ENCODE measurements around the gene TMEM9B. TPM values are rescaled to one million over a fixed set of nuclear protein-coding genes. Genes with fewer than 3 reads are reported as not detected.

The TMEM9B gene
- total and polyA plus RNA-seq, 2 donors (not counting 1 experiment from before 2014, with no cell fraction given), result 15.0 to 30.4 TPM

DNA sequence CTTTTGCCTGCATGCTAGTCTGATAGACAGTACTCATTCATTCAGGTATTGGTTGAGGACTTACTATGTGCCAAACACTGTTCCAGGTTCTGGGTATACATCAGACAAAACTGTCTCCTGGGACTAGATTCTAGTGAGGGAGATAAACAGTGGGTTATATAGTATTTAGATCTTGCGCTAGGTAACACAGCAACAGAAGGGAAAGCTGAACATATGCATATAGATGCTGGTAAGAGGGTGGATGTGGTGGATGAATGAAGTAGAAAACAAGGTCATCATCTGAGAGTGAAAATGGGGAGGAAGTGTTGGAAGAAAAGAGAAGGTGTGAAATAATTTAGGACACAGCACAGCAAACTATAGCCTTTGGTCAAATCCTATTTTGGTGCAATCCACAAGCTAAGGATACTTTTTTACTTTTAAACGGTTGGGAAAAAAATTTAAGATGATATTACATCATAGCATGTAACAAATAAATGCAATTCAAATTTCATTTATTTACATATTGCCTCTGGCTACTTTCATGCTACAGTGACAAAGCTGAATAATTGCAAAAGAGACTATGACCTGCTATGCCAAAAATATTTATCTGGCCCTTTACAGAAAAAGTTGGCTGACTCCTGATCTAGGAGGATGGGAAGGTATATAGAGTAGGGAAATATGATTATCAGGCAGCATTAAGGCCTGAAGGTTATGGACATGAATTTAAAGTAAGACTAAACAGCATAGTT is 7.1 kb upstream of the TMEM9B start:
- WGBS (ENCODE audit: insufficient coverage), result 92% methylated on average over 1 of the region's 2 CpGs

DNA sequence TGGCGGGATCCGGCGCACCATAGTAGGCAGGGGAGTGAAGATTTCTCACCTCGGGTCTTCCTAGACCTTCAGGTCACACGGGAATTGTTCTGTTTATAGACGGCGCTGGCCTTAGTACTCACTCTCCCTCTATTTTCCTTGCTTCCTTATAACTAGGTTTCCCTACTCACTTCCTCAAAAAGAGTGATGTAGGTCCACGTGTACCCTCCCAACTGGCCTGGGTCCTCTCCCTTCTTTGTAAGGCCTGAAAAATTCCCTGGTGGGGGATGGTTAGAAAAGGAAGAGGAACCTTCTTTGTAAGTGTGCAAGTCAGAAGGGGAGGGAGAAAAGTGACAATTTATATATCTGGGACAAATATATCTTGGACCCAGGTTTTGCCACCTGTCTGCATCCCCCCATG is 2.9 kb upstream of the TMEM9B start:
- intact Hi-C loops (cut with micrococcal nuclease), result loop anchor here (10.0 kb wide), 1 partner anchor 762 kb away; no protein-coding TSS in a partner anchor
- no peaks in the 10 kb centered on the region for H3K27me3 Mint-ChIP-seq
- no peak for DNase-seq

More for the DNA sequence above, 7.1 kb upstream of the TMEM9B start:
- TF ChIP-seq, protein P1, sequence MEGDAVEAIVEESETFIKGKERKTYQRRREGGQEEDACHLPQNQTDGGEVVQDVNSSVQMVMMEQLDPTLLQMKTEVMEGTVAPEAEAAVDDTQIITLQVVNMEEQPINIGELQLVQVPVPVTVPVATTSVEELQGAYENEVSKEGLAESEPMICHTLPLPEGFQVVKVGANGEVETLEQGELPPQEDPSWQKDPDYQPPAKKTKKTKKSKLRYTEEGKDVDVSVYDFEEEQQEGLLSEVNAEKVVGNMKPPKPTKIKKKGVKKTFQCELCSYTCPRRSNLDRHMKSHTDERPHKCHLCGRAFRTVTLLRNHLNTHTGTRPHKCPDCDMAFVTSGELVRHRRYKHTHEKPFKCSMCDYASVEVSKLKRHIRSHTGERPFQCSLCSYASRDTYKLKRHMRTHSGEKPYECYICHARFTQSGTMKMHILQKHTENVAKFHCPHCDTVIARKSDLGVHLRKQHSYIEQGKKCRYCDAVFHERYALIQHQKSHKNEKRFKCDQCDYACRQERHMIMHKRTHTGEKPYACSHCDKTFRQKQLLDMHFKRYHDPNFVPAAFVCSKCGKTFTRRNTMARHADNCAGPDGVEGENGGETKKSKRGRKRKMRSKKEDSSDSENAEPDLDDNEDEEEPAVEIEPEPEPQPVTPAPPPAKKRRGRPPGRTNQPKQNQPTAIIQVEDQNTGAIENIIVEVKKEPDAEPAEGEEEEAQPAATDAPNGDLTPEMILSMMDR (IDR thresholded peaks at IDR 0.05), result no peak
- TF ChIP-seq EZH2 (IDR thresholded peaks at IDR 0.05; ENCODE audit: borderline replicate concordance, insufficient read depth, low read depth, low read length, poor library complexity, severe bottlenecking), result no peak
- intact Hi-C loops (cut with micrococcal nuclease), result no loop called here
- ChIA-PET CTCF (interaction anchor here (0.5 kb wide), 1 partner anchor 26 kb away, joined by 3 read pairs; no protein-coding TSS in a partner anchor), POLR2A (no interaction called here)
- Histone ChIP-seq H3K4me1 (ENCODE audit: control insufficient read depth in 2 of 2, insufficient read depth in 2 of 2, low read length in 2 of 2) (no peaks in the 10 kb centered on the region), H2AFZ (ENCODE audit: insufficient read depth, low read depth, low read length, poor library complexity, severe bottlenecking) (no peak overlapping the region), H3K4me2 (replicated peaks; ENCODE audit: low read depth, low read length, poor library complexity, severe bottlenecking) (no peak overlapping the region), H3K4me3 (ENCODE audit: control extremely low read depth in 1 of 5, extremely low read depth in 1 of 5, insufficient read depth in 1 of 5, low read depth in 2 of 5, low read length in 4 of 5) (no peak overlapping the region), H3K27me3 (replicated peaks in 1 of 4; ENCODE audit: control extremely low read depth in 1 of 4, control insufficient read depth in 3 of 4, insufficient read depth in 4 of 4, low read length in 3 of 4) (no peaks in the 10 kb centered on the region), H3K27ac (ENCODE audit: low read length in 2 of 2) (no peak overlapping the region), H3K9me3 (ENCODE audit: control extremely low read depth in 1 of 3, control insufficient read depth in 2 of 3, insufficient read depth in 1 of 3, low read length in 2 of 3) (no peaks in the 10 kb centered on the region), H3K79me2 (ENCODE audit: control insufficient read depth, insufficient read depth, low read length) (no peaks in the 10 kb centered on the region), H4K20me1 (ENCODE audit: control insufficient read depth, insufficient read depth, low read length, poor library complexity, severe bottlenecking) (no peaks in the 10 kb centered on the region), H3K36me3 (replicated peaks in 1 of 2; ENCODE audit: control extremely low read depth in 1 of 2, control insufficient read depth in 1 of 2, extremely low read depth in 1 of 2, insufficient read depth in 2 of 2, low read length in 1 of 2) (no peaks in the 10 kb centered on the region), H3K9ac (ENCODE audit: low read length) (no peak overlapping the region)
- H3K27ac Mint-ChIP-seq, result no peak overlapping the region
- H3K27me3 Mint-ChIP-seq, result no peaks in the 10 kb centered on the region
- no peak overlapping the region for H3K4me3 Mint-ChIP-seq
- no peaks in the 10 kb centered on the region for H3K9me3 Mint-ChIP-seq (ENCODE audit: insufficient read depth)
- no peak for ATAC-seq (ENCODE audit: low read depth)
- DNase-seq, result no peak
- peaks cover 1% of the 10 kb centered on the region for H3K4me1 Mint-ChIP-seq

More for the DNA sequence above, 2.9 kb upstream of the TMEM9B start:
- ChIA-PET CTCF (no interaction called here), POLR2A (no interaction called here)
- H2AFZ ChIP-seq (ENCODE audit: insufficient read depth, low read depth, low read length, poor library complexity, severe bottlenecking), result no peak overlapping the region
- H3K36me3 ChIP-seq (replicated peaks in 1 of 2; ENCODE audit: control extremely low read depth in 1 of 2, control insufficient read depth in 1 of 2, extremely low read depth in 1 of 2, insufficient read depth in 2 of 2, low read length in 1 of 2), result no peaks in the 10 kb centered on the region
- peaks cover 30% of the 10 kb centered on the region for H3K4me1 Mint-ChIP-seq
- H3K79me2 ChIP-seq (ENCODE audit: control insufficient read depth, insufficient read depth, low read length), result peaks cover 21% of the 10 kb centered on the region
- no peak overlapping the region for H3K4me3 Mint-ChIP-seq
- no peaks in the 10 kb centered on the region for H3K9me3 Mint-ChIP-seq (ENCODE audit: insufficient read depth)
- no peak for ATAC-seq (ENCODE audit: low read depth)
- H3K27me3 ChIP-seq (replicated peaks in 1 of 4; ENCODE audit: control extremely low read depth in 1 of 4, control insufficient read depth in 3 of 4, insufficient read depth in 4 of 4, low read length in 3 of 4), result no peaks in the 10 kb centered on the region
- no peaks in the 10 kb centered on the region for H4K20me1 ChIP-seq (ENCODE audit: control insufficient read depth, insufficient read depth, low read length, poor library complexity, severe bottlenecking)
- no peak overlapping the region for H3K27ac ChIP-seq (ENCODE audit: low read length in 2 of 2)
- peaks cover 15 to 20% of the 10 kb centered on the region in 2 donors for H3K4me1 ChIP-seq (ENCODE audit: control insufficient read depth in 2 of 2, insufficient read depth in 2 of 2, low read length in 2 of 2)
- no peak for TF ChIP-seq EZH2 (IDR thresholded peaks at IDR 0.05; ENCODE audit: borderline replicate concordance, insufficient read depth, low read depth, low read length, poor library complexity, severe bottlenecking)
- TF ChIP-seq, protein P1 (IDR thresholded peaks at IDR 0.05), result no peak
- no peak overlapping the region for H3K4me2 ChIP-seq (replicated peaks; ENCODE audit: low read depth, low read length, poor library complexity, severe bottlenecking)
- H3K4me3 ChIP-seq (ENCODE audit: control extremely low read depth in 1 of 5, extremely low read depth in 1 of 5, insufficient read depth in 1 of 5, low read depth in 2 of 5, low read length in 4 of 5), result no peak overlapping the region
- WGBS (ENCODE audit: insufficient coverage), result 88% methylated on average over 7 of the region's 8 CpGs
- no peaks in the 10 kb centered on the region for H3K9me3 ChIP-seq (ENCODE audit: control extremely low read depth in 1 of 3, control insufficient read depth in 2 of 3, insufficient read depth in 1 of 3, low read length in 2 of 3)
- H3K9ac ChIP-seq (ENCODE audit: low read length), result no peak overlapping the region
- H3K27ac Mint-ChIP-seq, result no peak overlapping the region

Data from B cell (primary cell).